ENCODE results near the gene STXBP1. TPM values are rescaled to one million over a fixed set of nuclear protein-coding genes. Genes with fewer than 3 reads are reported as not detected.

The STXBP1 gene
- total and polyA plus RNA-seq, 2 donors (not counting 3 experiments of a cell fraction or from before 2014, with no cell fraction given): 18.8 to 51.3 TPM

DNA sequence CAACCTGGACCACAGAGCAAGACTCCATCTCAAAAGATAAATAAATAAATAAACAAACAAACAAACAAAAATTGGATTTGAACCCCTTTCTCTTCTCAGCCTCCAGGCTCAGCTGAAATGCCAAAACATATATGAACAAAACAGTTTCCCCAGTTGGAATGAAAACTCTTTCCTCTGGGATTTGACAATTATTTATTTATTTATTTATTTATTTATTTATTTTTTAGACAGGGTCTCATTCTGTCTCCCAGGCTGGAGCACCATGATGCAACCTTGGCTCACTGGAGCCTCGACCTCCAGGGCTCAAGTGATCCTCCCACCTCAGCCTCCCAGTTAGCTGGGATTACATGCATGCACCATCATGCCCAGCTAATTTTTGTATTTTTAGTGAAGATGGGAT, 6.0 kb upstream of the STXBP1 start:
- Histone ChIP-seq H3K9ac (replicated peaks; ENCODE audit: extremely low read depth, insufficient read depth, low read length) (no peak overlapping the region), H3K4me1 (ENCODE audit: control insufficient read depth, extremely low read depth, insufficient read depth, low read length) (peaks cover 6% of the 10 kb centered on the region), H3K36me3 (ENCODE audit: control insufficient read depth in 2 of 2, extremely low read depth in 1 of 2, insufficient read depth in 2 of 2, low read length in 2 of 2) (no peaks in the 10 kb centered on the region), H3K4me2 (ENCODE audit: insufficient read depth, low read length) (no peak overlapping the region), H3K9me3 (replicated peaks; ENCODE audit: control insufficient read depth, insufficient read depth, low read length) (no peaks in the 10 kb centered on the region), H3K9me1 (replicated peaks; ENCODE audit: control insufficient read depth, extremely low read depth, insufficient read depth, low read length) (no peaks in the 10 kb centered on the region), H2AFZ (ENCODE audit: low read depth, low read length) (no peak overlapping the region), H3K27ac (ENCODE audit: insufficient read depth, low read depth, low read length) (no peak overlapping the region), H3K4me3 (replicated peaks in 1 of 3; ENCODE audit: insufficient read depth in 1 of 3, low read depth in 1 of 3, low read length in 3 of 3) (no peak overlapping the region), H4K20me1 (replicated peaks; ENCODE audit: control insufficient read depth, extremely low read depth, insufficient read depth, low read length) (no peaks in the 10 kb centered on the region), H3K79me2 (ENCODE audit: control insufficient read depth, insufficient read depth, low read length) (no peaks in the 10 kb centered on the region), H3K27me3 (ENCODE audit: control insufficient read depth in 2 of 2, insufficient read depth in 2 of 2, low read length in 2 of 2) (peaks cover 2 to 3% of the 10 kb centered on the region in 2 experiments)
- TF ChIP-seq GATA2 (IDR thresholded peaks at IDR 0.05; ENCODE audit: insufficient read depth, insufficient read length, low read depth, low read length): no peak
- no peak for TF ChIP-seq POLR2A (IDR thresholded peaks at IDR 0.05; ENCODE audit: low read depth, low read length)
- TF ChIP-seq EZH2 (IDR thresholded peaks at IDR 0.05; ENCODE audit: borderline replicate concordance, low read depth, low read length, severe bottlenecking): no peak
- TF ChIP-seq, protein P1, sequence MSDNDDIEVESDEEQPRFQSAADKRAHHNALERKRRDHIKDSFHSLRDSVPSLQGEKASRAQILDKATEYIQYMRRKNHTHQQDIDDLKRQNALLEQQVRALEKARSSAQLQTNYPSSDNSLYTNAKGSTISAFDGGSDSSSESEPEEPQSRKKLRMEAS (IDR thresholded peaks at IDR 0.05; ENCODE audit: insufficient read depth, insufficient read length): no peak
- no peak for TF ChIP-seq MYC (IDR thresholded peaks at IDR 0.05; ENCODE audit: low read depth, low read length)
- TF ChIP-seq, protein P2, sequence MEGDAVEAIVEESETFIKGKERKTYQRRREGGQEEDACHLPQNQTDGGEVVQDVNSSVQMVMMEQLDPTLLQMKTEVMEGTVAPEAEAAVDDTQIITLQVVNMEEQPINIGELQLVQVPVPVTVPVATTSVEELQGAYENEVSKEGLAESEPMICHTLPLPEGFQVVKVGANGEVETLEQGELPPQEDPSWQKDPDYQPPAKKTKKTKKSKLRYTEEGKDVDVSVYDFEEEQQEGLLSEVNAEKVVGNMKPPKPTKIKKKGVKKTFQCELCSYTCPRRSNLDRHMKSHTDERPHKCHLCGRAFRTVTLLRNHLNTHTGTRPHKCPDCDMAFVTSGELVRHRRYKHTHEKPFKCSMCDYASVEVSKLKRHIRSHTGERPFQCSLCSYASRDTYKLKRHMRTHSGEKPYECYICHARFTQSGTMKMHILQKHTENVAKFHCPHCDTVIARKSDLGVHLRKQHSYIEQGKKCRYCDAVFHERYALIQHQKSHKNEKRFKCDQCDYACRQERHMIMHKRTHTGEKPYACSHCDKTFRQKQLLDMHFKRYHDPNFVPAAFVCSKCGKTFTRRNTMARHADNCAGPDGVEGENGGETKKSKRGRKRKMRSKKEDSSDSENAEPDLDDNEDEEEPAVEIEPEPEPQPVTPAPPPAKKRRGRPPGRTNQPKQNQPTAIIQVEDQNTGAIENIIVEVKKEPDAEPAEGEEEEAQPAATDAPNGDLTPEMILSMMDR (IDR thresholded peaks at IDR 0.05; ENCODE audit: extremely low read depth in 1 of 2, insufficient read depth in 1 of 2, low read depth in 1 of 2, low read length in 2 of 2): no peak
- TF ChIP-seq POLR2AphosphoS5 (IDR thresholded peaks at IDR 0.05; ENCODE audit: insufficient read depth, low read depth, low read length): no peak
- no peak for TF ChIP-seq JUN (IDR thresholded peaks at IDR 0.05; ENCODE audit: borderline replicate concordance, insufficient read depth, insufficient read length, low read depth)
- TF ChIP-seq FOS (IDR thresholded peaks at IDR 0.05; ENCODE audit: borderline replicate concordance, insufficient read depth, low read length): no peak
- POLR2A ChIA-PET: no interaction called here
- DNase-seq (ENCODE audit: low read depth, low spot score) (no peak), FAIRE-seq (no peak)
- intact Hi-C loops (cut with micrococcal nuclease): no loop called here
- CTCF ChIA-PET: no interaction called here
- BruUV-seq (replicated peaks): no TSS peak
- dilution Hi-C loops (cut with MboI; ENCODE audit: extremely low pct_ligation_motif_present, low sequenced_read_pairs): no loop called here

Measured in endothelial cell of umbilical vein (primary cell).